ENCODE data around the gene SIX2. TPM values are rescaled to one million over a fixed set of nuclear protein-coding genes. Genes with fewer than 3 reads are reported as not detected.

SIX2 gene
- total RNA-seq, 2 experiments from 2014 or later: not detected

DNA sequence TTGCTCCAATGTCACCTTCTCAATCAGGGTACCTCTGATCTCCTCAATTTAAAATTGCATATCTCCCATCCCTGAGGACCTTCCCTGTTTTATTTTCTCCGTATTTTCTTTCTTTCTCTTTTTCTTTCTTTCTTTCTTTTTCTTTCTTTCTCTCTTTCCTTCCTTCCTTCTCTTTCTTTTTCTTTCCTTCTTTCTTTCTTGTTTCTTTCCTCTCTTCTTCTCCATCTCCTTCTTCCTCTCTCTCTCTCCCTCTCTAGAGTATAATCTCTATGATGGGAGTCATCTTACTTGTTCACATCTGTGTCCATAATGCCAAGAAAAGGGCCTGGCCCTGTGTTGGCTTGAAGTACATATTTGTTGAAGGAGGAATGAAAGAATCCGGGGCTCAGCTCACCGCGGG, 21.3 kb upstream of the SIX2 start:
- Mint-ChIP-seq H3K27ac (no peak overlapping the region), H3K27me3 (peaks cover 36% of the 10 kb centered on the region), H3K4me1 (no peaks in the 10 kb centered on the region), H3K4me3 (no peak overlapping the region), H3K36me3 (no peaks in the 10 kb centered on the region), H3K9me3 (no peaks in the 10 kb centered on the region)
- DNase-seq: no peak

GRCh38 chr2:45029215-45029614, 20.0 kb upstream of the SIX2 start:
- Mint-ChIP-seq H3K9me3 (no peaks in the 10 kb centered on the region), H3K27ac (no peak overlapping the region), H3K36me3 (no peaks in the 10 kb centered on the region), H3K4me1 (no peaks in the 10 kb centered on the region), H3K4me3 (no peak overlapping the region), H3K27me3 (peaks cover 39% of the 10 kb centered on the region)
- no peak for DNase-seq

DNA sequence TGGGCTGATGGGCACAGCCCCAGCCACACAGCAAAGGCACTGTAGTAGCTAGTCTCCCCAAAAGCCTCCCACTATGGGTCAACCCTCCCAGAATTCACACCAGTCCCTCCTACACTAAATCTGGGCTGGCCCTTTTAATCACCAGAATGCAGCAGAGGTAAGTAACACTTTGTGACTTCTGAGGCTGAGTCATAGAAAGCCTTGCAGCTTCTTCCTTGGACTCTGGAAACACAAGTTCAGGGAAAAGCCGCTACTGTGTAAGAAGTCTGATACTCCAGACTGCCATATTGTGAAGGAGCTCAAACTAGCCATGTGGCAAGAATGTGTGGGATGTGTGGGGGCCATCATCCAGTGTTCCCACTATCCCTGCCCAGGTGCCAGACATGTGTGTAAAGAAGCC, 19.0 kb upstream of the SIX2 start:
- no peaks in the 10 kb centered on the region for H3K4me1 Mint-ChIP-seq
- no peak overlapping the region for H3K4me3 Mint-ChIP-seq
- no peaks in the 10 kb centered on the region for H3K36me3 Mint-ChIP-seq
- H3K9me3 Mint-ChIP-seq: no peaks in the 10 kb centered on the region
- H3K27me3 Mint-ChIP-seq: peaks cover 36% of the 10 kb centered on the region
- no peak overlapping the region for H3K27ac Mint-ChIP-seq
- DNase-seq: no peak

DNA sequence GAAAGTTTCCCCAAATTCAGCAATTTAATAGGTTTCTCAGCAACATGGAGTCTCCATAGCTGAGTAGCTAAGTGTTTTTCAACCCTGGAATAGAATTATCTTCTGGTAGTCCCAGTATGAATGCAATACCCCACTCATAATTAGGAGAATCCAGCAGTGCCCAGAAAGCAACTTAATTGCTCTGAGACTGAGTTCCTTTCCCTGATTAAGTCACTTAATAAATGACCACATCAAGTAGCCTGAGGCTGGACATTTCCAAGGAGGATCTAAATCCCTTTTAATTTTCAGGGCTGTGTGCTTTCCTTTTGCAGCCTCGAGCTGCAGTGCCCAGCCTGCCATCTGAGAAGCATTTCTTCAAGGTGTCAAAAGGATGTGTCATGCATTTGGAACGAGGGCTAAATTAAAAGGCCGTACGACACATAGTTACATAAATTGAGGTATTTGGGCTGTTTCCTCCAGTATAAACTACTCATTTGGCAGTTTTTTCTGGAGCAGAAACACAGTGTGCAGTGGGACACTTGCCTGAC, 17.7 kb upstream of the SIX2 start:
- Mint-ChIP-seq H3K27ac (no peak overlapping the region), H3K4me3 (no peak overlapping the region), H3K9me3 (no peaks in the 10 kb centered on the region), H3K4me1 (no peaks in the 10 kb centered on the region), H3K36me3 (no peaks in the 10 kb centered on the region), H3K27me3 (peaks cover 40% of the 10 kb centered on the region)
- DNase-seq: no peak

- Mint-ChIP-seq H3K4me3 (no peak overlapping the region), H3K27me3 (peaks cover 26% of the 10 kb centered on the region), H3K4me1 (no peaks in the 10 kb centered on the region), H3K36me3 (no peaks in the 10 kb centered on the region), H3K9me3 (no peaks in the 10 kb centered on the region), H3K27ac (no peak overlapping the region)
- no peak for DNase-seq
Observed at GRCh38 chr2:45024600-45025291, 15.5 kb upstream of the SIX2 start.

DNA sequence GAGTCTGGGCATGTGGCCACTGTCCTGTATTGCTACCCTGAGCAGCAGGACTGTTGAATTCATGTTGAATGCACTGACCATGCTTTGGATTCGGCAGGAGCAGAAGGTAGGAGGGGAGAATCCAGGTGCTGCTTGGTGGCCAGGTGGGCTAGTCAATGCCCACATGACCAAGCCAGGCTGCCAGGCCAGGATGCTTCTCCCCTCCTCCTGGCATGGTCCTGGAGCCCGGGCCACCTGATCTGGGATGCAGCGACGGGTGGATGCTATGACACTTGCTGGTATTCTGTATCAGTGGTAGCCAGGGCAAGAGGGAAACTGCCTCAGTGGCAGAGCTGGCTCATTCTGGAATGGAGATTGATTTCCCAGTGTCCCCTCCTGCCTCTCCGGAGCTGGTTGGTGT, 14.8 kb upstream of the SIX2 start:
- Mint-ChIP-seq H3K4me3 (no peak overlapping the region), H3K4me1 (no peaks in the 10 kb centered on the region), H3K9me3 (no peaks in the 10 kb centered on the region), H3K36me3 (no peaks in the 10 kb centered on the region), H3K27ac (no peak overlapping the region), H3K27me3 (peaks cover 27% of the 10 kb centered on the region)
- DNase-seq: no peak

DNA sequence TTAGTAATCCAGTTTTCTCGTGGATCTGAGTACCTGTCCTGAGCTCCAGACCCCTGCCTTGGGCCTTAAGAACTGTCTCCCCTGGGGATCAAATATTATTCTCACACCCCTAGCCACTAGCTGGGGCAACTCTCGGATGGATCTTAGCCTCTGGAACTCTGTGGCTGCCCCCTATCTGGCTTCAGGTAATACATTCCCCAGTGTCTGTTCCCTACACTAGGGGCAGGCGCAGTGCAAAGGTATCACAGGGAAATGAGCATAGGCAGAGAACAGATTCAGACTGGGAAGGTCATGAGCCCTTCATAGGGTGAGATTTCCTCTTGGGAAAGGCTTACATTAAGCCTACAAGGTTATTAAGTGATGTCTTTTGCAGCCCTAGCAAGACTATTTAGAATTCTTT, 11.2 kb upstream of the SIX2 start:
- no peak overlapping the region for H3K27ac Mint-ChIP-seq
- H3K36me3 Mint-ChIP-seq: no peaks in the 10 kb centered on the region
- no peak overlapping the region for H3K4me3 Mint-ChIP-seq
- no peak for DNase-seq
- H3K9me3 Mint-ChIP-seq: no peaks in the 10 kb centered on the region
- H3K27me3 Mint-ChIP-seq: peaks cover 30% of the 10 kb centered on the region
- no peaks in the 10 kb centered on the region for H3K4me1 Mint-ChIP-seq

- no peak for DNase-seq
- Mint-ChIP-seq H3K36me3 (no peaks in the 10 kb centered on the region), H3K27ac (no peak overlapping the region), H3K9me3 (no peaks in the 10 kb centered on the region), H3K4me3 (no peak overlapping the region), H3K4me1 (no peaks in the 10 kb centered on the region), H3K27me3 (peaks cover 45% of the 10 kb centered on the region)
Observed at GRCh38 chr2:45018023-45018422, 8.8 kb upstream of the SIX2 start.

- Mint-ChIP-seq H3K27ac (no peak overlapping the region), H3K4me3 (no peak overlapping the region), H3K9me3 (no peaks in the 10 kb centered on the region), H3K27me3 (peaks cover 72% of the 10 kb centered on the region), H3K36me3 (no peaks in the 10 kb centered on the region), H3K4me1 (peaks cover 10% of the 10 kb centered on the region)
- no peak for DNase-seq
Observed at GRCh38 chr2:45014831-45015230, 5.6 kb upstream of the SIX2 start.

DNA sequence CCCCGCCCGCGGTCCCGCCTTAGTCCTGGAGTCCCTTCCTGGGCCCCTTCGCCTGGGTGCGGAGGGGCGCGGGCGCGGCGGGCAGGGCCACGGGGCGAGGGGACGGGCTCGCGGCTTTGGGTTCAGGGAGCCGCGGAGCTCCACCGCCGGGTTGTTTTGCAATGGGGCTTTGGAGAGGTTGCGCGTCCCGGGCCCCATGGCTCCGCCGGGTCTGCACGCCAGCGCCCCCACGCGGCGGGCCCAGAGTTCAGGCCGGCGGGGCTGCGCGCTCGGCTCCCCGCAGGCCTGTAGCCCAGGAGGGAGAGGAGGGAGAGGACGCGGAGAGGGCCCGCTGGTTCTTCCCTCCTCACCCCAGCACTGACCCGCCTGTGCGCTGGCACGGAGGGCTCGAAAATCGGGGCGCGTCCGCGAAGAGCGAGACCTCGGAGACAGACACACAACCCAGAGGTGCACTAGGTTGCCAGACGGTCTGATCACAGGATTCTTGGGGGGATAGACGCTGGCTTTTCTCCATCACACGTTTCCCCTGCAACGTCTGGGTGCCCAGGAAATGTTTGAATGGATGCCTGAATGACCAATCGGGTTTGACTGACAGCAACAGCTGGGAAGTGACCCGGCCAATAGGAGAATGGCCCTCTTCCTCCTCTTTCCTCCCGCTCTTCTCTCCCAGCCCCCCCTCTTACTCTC, 4.9 kb upstream of the SIX2 start:
- peaks cover 74% of the 10 kb centered on the region for H3K27me3 Mint-ChIP-seq
- peak; percentile 62 for DNase-seq
- no peaks in the 10 kb centered on the region for H3K9me3 Mint-ChIP-seq
- H3K4me3 Mint-ChIP-seq: peak overlapping the region; percentile 13
- peaks cover 10% of the 10 kb centered on the region for H3K4me1 Mint-ChIP-seq
- H3K36me3 Mint-ChIP-seq: no peaks in the 10 kb centered on the region
- H3K27ac Mint-ChIP-seq: no peak overlapping the region

DNA sequence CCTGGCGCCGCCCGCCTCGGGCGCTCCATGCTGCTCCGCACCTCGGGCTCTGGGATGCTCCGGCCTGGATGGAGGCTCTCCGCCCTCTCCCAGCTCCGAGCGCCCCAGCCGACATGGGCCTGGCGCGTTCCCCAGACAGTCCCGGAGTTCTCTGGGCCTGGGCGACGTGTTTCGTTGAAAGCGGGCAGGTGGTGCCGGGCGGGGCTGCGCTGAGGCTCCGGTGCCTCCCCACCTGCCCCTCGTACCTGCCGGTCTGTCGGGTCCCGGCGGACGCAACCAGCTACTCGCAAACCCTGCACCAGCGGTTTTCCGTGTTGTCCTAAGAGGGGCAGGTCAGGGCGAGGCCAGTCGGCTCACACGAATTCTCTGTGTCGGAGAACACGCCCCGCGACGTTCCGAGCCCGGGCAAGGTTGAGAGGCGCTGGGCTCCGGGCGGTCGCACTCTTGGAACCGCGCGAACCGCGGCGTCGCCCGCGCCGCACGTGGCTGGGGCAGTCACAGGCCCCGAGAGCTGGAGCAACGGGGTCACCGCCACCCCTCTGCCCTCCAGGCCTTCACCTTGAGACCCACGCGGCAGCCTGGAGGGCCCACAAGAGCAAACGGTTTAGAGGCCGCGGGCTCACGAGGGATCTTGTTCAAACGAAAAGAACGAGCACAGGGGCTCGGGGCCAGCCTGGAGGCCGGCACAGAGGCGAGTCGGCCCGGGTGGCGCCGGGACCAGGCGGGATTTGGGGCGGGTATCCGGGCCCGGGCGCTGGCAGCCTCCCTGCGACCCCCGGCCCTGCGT, 4.2 kb upstream of the SIX2 start:
- no peak for DNase-seq
- no peak overlapping the region for H3K27ac Mint-ChIP-seq
- H3K4me1 Mint-ChIP-seq: peaks cover 10% of the 10 kb centered on the region
- H3K36me3 Mint-ChIP-seq: no peaks in the 10 kb centered on the region
- no peaks in the 10 kb centered on the region for H3K9me3 Mint-ChIP-seq
- H3K4me3 Mint-ChIP-seq: no peak overlapping the region
- peaks cover 77% of the 10 kb centered on the region for H3K27me3 Mint-ChIP-seq

- Mint-ChIP-seq H3K9me3 (no peaks in the 10 kb centered on the region), H3K4me3 (peak overlapping the region; percentile 34), H3K27me3 (peaks cover 83% of the 10 kb centered on the region), H3K4me1 (peaks cover 13% of the 10 kb centered on the region), H3K27ac (no peak overlapping the region), H3K36me3 (no peaks in the 10 kb centered on the region)
- DNase-seq: no peak
Observed at GRCh38 chr2:45012733-45013132, 3.5 kb upstream of the SIX2 start.

DNA sequence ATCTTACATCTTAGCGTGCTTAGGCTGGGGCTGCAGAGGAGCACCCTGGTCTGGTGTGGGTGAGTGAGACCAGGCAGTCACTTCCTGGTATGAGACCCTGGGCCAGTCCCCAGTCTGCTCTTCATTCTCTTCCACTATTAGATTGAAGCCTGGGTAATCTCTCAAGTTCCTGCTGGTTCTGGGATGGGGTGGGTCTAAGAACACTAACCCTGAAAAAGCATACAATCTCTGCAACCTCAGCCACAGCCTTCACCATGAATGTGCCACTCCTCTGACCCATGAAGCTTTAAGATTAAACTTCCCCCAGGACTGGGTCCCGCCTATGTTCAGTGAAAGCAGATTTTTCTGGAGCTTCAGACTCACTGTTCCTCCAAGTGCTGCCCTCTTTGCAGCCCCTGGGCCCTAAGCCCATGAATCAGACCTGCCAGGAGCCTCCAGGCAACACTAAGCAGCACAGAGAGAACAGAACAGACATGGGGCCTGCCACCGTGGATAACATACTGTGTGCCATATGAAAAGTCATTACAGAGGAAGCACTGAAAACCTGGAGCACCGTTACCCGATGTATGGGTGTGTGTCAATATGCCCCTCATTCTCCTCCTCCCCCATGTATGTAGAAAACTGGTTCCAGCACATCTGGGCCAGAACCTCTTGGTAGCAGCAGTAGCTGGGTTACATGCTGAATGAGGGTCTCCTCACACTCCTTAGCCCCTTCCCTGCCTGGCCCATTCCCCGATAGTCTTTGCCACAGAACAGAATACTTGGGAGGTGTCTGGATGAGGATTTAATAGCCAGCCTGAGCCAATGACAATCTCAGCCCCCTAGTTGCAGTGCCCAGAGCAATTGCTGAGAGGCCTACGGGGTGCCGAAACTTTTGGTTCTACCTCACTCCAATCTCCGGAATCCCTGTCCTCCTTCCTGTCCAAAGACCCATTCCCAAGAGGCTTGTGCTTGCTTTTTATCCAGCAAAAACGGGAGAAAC, 2.7 kb upstream of the SIX2 start:
- peaks cover 91% of the 10 kb centered on the region for H3K27me3 Mint-ChIP-seq
- no peak overlapping the region for H3K4me3 Mint-ChIP-seq
- H3K9me3 Mint-ChIP-seq: no peaks in the 10 kb centered on the region
- no peak overlapping the region for H3K27ac Mint-ChIP-seq
- H3K4me1 Mint-ChIP-seq: peaks cover 13% of the 10 kb centered on the region
- no peaks in the 10 kb centered on the region for H3K36me3 Mint-ChIP-seq
- no peak for DNase-seq

DNA sequence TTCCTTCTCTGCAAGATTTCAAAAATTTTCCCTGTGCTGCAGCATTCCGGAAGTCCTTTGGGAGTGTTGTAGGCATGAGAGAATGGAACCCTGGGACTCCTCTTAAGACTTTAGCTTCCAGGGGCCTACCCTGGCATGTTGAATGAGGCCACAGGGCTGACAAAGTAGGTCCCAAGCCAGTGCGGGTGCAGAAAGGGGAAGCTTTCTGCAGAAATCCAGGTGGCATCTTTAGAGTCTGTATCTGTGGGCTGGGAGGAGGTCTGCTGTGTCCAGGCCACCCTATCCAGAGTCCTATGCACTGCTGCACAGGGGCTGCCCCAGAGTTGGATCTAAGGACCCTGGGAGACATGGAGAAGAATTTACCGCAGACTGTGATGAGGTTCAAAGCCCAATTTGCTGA, 1.9 kb upstream of the SIX2 start:
- no peak for DNase-seq
- Mint-ChIP-seq H3K4me3 (no peak overlapping the region), H3K27ac (no peak overlapping the region), H3K27me3 (peaks cover 91% of the 10 kb centered on the region), H3K36me3 (no peaks in the 10 kb centered on the region), H3K4me1 (peaks cover 16% of the 10 kb centered on the region), H3K9me3 (no peaks in the 10 kb centered on the region)
